Calu3 (cell line): ENCODE measurements around the gene ANKRD45. TPM values are rescaled to one million over a fixed set of nuclear protein-coding genes. Genes with fewer than 3 reads are reported as not detected.
"Not testable (repeated sequence)": the region's sequence is repeated elsewhere in the genome, so short reads cannot be mapped to it uniquely, and the experiment has no call there.

Experiments
- BruUV-seq: library from RNA; stranded (reverse); fragments of 400-500 nt; replicated peaks from 2 replicates; lab custom pipeline; 2021; lab: Mats Ljungman, UMichigan
- CTCF ChIA-PET: fragments of 300-600 bp; sonication (Branson Sonifier 250); formaldehyde crosslinking; loops from one replicate; lab custom pipeline; 2022; ENCODE audit warnings: antibody characterized with exemption; lab: Charles Lee
- DNase-seq: peaks from one replicate; pipeline ENCODE4 v3.0.0; 2022
- H3K27ac Mint-ChIP-seq: one replicate; pipeline ENCODE4 v1.8.0; 2022; ENCODE audit warnings: mixed read lengths; ENCODE audit not compliant: unreplicated experiment
- H3K27me3 Mint-ChIP-seq: one replicate; pipeline ENCODE4 v1.8.0; 2022; ENCODE audit warnings: mixed read lengths; ENCODE audit not compliant: unreplicated experiment
- H3K36me3 Mint-ChIP-seq: one replicate; pipeline ENCODE4 v1.8.0; 2022; ENCODE audit warnings: mild to moderate bottlenecking, moderate library complexity, mixed read lengths; ENCODE audit not compliant: insufficient read depth, unreplicated experiment
- H3K4me1 Mint-ChIP-seq: one replicate; pipeline ENCODE4 v1.8.0; 2022; ENCODE audit warnings: mild to moderate bottlenecking, low read depth, mixed read lengths; ENCODE audit not compliant: unreplicated experiment
- H3K4me3 Mint-ChIP-seq: one replicate; pipeline ENCODE4 v1.8.0; 2022; ENCODE audit warnings: mild to moderate bottlenecking, low read depth, moderate library complexity, mixed read lengths; ENCODE audit not compliant: unreplicated experiment
- H3K9me3 Mint-ChIP-seq: one replicate; pipeline ENCODE4 v1.8.0; 2022; ENCODE audit warnings: low read depth, mixed read lengths; ENCODE audit not compliant: unreplicated experiment
- intact Hi-C: fragments of 100-400 bp; cut with micrococcal nuclease; formaldehyde crosslinking; loops from one replicate; pipeline ENCODE4 v1.10.0; 2022; ENCODE audit not compliant: unreplicated experiment
- total RNA-seq: library from RNA; stranded (reverse); gene quantifications from 2 replicates; pipeline ENCODE4 v1.2.3, GENCODE V29; 2022
- TF ChIP-seq, protein P1 (sequence below): fragments of 200-600 bp; IDR thresholded peaks from one replicate; pipeline ENCODE4 v1.8.0; 2022; ENCODE audit warnings: antibody characterized with exemption; ENCODE audit not compliant: unreplicated experiment

Gene ANKRD45
- total RNA-seq, 1 experiment from 2014 or later: not detected

- TF ChIP-seq, protein P1, sequence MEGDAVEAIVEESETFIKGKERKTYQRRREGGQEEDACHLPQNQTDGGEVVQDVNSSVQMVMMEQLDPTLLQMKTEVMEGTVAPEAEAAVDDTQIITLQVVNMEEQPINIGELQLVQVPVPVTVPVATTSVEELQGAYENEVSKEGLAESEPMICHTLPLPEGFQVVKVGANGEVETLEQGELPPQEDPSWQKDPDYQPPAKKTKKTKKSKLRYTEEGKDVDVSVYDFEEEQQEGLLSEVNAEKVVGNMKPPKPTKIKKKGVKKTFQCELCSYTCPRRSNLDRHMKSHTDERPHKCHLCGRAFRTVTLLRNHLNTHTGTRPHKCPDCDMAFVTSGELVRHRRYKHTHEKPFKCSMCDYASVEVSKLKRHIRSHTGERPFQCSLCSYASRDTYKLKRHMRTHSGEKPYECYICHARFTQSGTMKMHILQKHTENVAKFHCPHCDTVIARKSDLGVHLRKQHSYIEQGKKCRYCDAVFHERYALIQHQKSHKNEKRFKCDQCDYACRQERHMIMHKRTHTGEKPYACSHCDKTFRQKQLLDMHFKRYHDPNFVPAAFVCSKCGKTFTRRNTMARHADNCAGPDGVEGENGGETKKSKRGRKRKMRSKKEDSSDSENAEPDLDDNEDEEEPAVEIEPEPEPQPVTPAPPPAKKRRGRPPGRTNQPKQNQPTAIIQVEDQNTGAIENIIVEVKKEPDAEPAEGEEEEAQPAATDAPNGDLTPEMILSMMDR: no peak
- CTCF ChIA-PET: no interaction called here
- no peaks in the 10 kb centered on the region for H3K9me3 Mint-ChIP-seq
These were observed 9.3 kb downstream of the ANKRD45 start for GRCh38 chr1:173660306-173660705.

DNA sequence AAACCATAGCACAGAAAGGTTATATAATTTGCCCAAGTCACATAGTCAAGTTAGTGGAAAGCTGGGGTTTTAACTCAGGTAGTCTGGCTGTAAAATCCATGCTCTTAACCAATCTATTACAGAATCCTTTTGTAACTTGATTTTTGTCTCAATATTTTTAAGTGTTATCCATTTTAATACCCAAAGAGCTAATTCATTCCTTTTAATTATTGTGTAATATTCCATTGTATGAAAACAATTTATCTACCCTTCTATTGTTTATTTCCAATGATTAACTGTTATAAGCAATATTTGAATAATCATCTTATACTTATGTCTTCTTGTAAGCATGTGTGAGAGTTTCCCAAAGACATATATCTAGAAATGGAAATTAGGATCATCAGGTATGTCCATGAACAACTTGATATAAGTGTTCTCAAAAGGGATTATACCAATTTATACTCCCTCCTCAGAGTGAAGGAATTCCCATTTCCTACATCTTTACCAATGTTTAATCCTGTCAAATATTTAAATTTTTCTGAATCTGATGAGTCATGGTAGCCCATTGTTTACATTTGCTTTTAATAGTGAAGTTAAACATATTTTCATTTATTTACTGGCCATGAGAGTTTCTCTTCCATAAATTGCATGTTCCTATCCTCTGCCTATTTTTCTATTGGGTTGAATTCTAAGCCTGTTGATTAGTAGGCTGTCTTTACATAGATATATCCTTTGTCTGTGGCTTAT lies 20.6 kb downstream of the ANKRD45 start:
- no peaks in the 10 kb centered on the region for H3K4me1 Mint-ChIP-seq
- CTCF ChIA-PET: interaction anchor here (1.8 kb wide), 1 partner anchor 14 kb away, joined by 3 read pairs; the partner anchor contains the start of gene TEX50
- no peak overlapping the region for H3K27ac Mint-ChIP-seq
- no peak overlapping the region for H3K4me3 Mint-ChIP-seq
- peaks cover 6% of the 10 kb centered on the region for H3K9me3 Mint-ChIP-seq
- no TSS peak for BruUV-seq
- TF ChIP-seq, protein P1: no peak
- H3K27me3 Mint-ChIP-seq: peaks cover 18% of the 10 kb centered on the region
- DNase-seq: no peak
- H3K36me3 Mint-ChIP-seq: no peaks in the 10 kb centered on the region
- intact Hi-C loops: no loop called here

More at GRCh38 chr1:173660306-173660705, 9.3 kb downstream of the ANKRD45 start:
- H3K36me3 Mint-ChIP-seq: no peaks in the 10 kb centered on the region
- H3K4me3 Mint-ChIP-seq: no peak overlapping the region
- no peak overlapping the region for H3K27ac Mint-ChIP-seq
- BruUV-seq: no TSS peak
- DNase-seq: no peak
- H3K4me1 Mint-ChIP-seq: no peaks in the 10 kb centered on the region
- H3K27me3 Mint-ChIP-seq: no peaks in the 10 kb centered on the region
- intact Hi-C loops: no loop called here

- Mint-ChIP-seq H3K27ac (no peak overlapping the region), H3K27me3 (no peaks in the 10 kb centered on the region), H3K4me1 (no peaks in the 10 kb centered on the region), H3K36me3 (no peaks in the 10 kb centered on the region), H3K4me3 (no peak overlapping the region), H3K9me3 (peaks cover 1% of the 10 kb centered on the region)
- no peak for DNase-seq
- TF ChIP-seq, protein P1: no peak
- intact Hi-C loops: no loop called here
- no TSS peak for BruUV-seq
- CTCF ChIA-PET: interaction anchor here (0.6 kb wide), 1 partner anchor 447 kb away, joined by 3 read pairs; no protein-coding TSS in a partner anchor
These were observed 23.0 kb downstream of the ANKRD45 start for GRCh38 chr1:173646656-173647055.

DNA sequence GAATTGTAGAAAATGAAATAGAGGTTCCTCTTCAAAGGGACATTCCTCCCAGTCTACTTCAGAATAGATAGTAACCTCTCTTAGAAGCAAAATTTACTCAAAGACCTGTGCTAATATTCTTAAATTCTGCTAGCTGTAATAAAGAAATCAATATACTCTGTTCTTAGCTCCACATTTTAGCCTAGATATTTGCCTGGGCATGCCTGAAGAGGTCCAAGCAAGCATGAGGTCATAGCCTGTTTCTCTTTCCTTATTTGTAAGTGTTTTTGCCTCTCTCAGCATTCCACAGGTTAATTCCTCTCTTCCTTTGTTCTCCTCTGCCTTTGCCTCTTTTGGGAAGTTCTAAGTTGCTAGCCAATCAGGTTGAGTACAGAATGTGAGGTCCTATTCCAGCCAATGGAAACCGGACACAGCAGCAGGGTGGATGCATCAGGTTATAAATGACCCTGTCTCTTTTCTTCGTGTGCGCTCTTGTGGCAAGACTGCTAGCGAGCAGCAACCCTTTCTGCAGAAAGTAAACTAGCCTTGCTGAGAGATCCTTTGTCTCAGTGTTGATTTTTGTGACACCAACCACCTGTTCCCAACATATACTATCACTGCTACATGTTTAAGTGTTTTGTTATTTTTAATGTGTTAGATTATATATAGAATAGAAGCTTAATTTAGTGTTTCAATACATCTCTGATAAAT lies 27.1 kb downstream of the ANKRD45 start:
- H3K9me3 Mint-ChIP-seq, DNase-seq, H3K4me3 Mint-ChIP-seq, H3K36me3 Mint-ChIP-seq, H3K27me3 Mint-ChIP-seq, CTCF ChIA-PET, BruUV-seq, intact Hi-C loops, H3K27ac Mint-ChIP-seq, H3K4me1 Mint-ChIP-seq: not testable (repeated sequence)
